GM18858 (cell line): ENCODE data around the gene PLAA.
A peak's percentile ranks its signal among the peaks of the same experiment; 100 is the strongest.

Experiments
- ATAC-seq: cut with Tn5 transposase; IDR thresholded peaks from one replicate; pipeline ENCODE4 v1.9.1; 2021; ENCODE audit not compliant: unreplicated experiment

The PLAA gene

DNA sequence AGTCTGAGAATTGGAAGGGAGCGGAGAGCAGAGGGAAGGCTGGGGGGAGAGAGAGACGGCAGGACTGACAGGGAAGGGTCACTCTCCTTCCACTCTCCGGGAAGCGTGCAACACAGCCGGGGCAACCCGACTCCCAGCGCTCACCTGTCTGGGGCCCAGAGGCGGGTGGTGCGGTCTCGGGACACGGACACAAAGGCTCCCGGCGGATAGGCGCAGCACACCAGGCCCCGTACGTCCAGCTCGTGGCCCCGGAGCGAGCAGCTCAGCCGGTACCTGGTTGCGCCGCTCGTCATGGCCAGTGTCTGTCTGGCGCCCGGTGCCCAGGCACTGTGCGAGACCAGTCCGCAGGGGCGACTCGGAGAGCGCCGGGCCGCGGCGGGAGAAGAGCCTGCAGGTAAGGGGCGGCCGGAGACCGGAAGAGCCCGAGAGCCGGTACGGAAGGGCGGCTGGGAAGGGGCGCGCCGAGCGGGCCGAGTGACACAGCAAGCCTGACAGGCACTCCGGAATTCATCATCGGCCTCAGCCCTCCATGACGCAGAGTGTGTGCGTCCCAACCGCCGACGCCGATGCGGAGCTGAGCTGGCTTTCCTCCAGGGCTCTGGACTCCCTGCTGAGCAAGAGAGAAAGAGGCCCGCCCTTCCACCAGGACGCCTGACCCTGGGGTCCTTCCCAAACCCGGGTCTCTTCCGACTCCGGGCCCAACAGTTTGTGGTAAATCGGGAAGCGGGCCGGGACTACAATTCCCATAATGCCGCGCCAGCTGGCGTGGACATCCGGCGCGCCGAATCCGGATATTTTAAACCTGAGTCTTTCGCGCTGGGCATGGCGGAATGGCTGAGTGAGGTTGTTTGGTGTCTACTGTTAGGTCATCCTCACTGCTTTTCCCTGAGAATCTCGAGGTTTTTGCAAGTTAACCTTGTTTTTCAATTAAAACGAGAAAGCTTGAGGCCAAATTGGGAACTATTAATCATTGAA lies at the start of gene PLAA:
TSS of gene PLAA (minus strand) at position 490 of the 975 bp plus-strand sequence. CDS start at position 293, 197 bp downstream.
- peak; percentile 98 for ATAC-seq

GRCh38 chr9:26995810-26996209 lies 48.8 kb upstream of the PLAA start:
- no peak for ATAC-seq

- peak; percentile 67 for ATAC-seq
These were observed 36.3 kb upstream of the PLAA start for GRCh38 chr9:26983340-26983739.

DNA sequence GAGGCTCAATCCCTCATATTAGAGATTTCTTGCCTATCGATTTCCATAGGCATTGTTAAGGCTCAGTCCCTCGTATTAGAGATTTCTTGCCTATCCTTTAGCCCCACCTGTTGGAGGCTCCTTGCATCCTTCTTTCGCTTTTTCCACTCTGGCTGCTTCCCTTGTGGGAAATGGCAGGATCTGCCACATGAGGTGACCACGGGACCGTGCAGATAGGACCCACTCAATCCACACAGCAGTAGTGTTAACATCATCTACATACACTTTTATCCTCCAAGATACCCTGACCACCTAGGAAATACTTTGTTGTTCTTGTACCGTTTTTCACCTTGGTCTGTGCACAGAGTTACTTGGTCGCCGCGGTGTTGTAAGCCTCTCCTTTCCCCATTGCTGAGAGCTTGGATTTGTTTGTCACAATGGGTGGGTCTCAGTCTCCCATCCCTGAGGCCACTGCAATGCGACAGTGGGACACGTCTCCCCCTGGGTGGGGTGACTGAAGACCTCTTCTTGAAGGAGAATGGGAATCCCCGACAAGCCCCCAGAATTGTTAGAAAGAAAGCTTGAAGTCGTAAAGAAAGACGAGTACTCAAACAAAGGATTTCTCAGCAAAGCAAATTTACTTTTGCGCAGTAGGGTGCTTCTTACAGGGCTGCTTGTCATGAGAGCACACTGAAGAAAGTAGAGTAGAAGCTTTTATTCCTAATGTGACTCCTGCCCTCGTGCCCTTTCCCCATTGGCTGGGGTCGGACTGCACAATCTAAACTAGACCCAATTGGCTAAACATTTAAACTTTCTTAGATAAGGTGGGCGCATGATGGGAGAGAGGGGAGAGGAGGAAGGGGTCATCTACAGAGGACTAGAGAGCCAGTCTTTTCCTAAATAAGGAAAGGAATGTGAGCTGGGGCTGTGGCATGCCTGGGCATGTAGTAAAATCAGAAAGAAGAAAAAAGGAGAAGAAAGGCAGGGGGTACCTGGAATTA lies 29.0 kb upstream of the PLAA start:
- no peak for ATAC-seq

- ATAC-seq: no peak
These were observed 27.9 kb upstream of the PLAA start for GRCh38 chr9:26974927-26975326.

GRCh38 chr9:26973989-26974388 lies 26.9 kb upstream of the PLAA start:
- ATAC-seq: no peak

GRCh38 chr9:26971721-26972120 lies 24.7 kb upstream of the PLAA start:
- no peak for ATAC-seq

- ATAC-seq: no peak
These were observed 9.8 kb upstream of the PLAA start for GRCh38 chr9:26956860-26957233.

GRCh38 chr9:26955921-26956859 lies 9.1 kb upstream of the PLAA start, which contains the start of gene IFT74:
IFT74 (plus strand) TSS chr9:26956412; CDS start chr9:26961968, 5,556 bp downstream.
- ATAC-seq: peak; percentile 96

GRCh38 chr9:26955222-26955903 lies 8.3 kb upstream of the PLAA start:
- peak; percentile 26 for ATAC-seq

DNA sequence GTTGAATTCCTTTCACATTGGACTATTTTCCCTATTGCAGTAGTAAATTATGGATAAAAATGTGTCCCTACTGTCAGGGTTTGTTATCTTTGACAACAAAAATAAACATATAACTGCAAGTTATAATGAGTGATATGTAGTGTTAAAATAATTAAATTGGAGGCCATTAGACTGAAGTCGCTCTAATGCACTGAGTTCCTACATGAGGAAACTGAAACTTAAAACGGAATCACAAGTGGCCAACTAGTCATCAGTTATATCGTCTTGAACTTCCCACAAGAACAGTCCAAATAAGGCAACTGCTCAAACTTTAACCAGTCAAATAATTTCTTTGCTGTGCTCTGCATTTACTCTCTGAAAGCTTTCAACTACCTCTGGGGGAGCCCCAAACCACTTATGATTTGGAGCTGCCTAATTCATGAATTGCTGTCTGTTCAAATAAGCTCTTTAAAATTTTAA lies 7.0 kb upstream of the PLAA start:
- no peak for ATAC-seq

- no peak for ATAC-seq
These were observed 4.8 kb upstream of the PLAA start for GRCh38 chr9:26951794-26952193.

- ATAC-seq: no peak
These were observed 3.5 kb upstream of the PLAA start for GRCh38 chr9:26950521-26950920.

DNA sequence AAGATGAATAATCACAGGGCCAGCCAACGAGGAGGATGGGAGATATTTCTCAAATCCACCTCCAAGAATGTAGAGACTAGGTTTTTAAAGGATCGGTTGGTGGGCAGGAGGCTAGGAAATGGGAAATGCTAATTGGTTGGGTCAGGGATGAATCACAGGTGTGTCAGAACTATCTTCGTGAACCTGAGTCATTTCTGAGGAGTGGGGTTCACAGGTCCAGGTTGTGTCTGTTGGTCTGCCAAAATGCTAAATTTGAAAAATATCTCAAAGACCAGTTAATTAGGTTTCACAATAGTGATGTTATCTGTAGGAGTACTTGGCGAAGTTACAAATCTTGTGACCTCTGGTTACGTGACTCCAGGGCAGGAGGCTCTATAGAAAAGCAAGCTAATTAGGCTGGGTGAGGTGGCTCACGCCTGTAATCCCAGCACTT lies 2.6 kb upstream of the PLAA start:
- ATAC-seq: no peak

DNA sequence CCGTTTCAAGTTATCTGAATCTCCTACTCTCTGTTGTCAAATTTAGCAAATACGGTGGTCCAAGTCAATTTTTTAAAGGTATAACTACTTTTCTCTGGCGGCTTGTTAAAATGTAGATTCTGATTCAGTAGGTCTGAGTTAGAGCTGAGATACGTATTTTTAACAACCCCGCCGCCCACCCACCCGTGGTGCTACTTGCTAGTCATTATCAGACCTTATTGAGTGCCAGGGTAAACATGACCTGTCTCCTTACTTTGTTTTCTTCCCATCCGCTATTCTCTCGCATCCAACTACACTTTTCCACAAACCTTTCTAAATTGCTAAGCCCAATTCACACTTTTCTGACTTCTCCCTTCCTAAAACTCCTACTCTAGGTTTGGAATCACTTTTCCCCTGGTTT lies 694 bp upstream of the PLAA start:
- no peak for ATAC-seq

DNA sequence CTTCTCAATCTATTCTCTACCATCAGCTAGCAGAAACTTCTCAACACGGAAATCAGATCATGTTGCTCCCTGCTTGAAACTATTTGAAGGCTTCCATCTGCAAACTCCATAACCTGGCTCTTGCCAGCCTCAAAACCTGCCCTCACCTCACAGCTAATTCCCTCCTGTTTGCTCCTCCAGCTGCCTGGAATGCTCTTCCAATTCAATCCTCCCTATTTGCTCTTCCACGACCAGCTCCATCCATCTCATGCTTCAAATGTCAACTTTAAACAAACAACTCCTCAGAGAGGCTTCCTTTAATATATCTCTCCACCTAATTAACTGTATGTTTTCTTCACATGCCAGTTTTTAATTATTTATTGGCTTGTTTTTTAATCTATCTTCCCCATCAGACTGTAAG lies 1.5 kb downstream of the PLAA start:
- no peak for ATAC-seq

DNA sequence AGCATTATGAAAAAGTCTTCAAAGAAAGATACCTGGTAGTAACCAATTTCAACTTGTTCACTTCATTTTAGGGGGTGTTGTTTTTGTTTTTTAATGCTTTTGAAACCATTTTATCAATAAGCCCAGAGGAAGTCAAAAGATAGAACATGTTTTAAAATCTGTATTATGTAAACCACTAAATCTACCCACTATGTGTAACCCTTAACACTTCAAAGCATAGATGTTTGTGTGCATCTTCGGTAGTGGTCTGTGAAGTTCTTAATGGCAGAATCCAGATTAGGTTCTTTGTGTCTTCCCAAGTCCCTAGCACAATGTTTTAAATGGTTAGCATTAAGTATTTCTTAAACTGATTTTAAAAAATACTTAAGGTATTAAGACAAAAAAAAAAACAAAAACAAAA lies 6.3 kb downstream of the PLAA start:
- no peak for ATAC-seq

- ATAC-seq: no peak
These were observed 6.9 kb downstream of the PLAA start for GRCh38 chr9:26939955-26940711.

- ATAC-seq: no peak
These were observed 9.1 kb downstream of the PLAA start for GRCh38 chr9:26937816-26938371.
